Renal cortex interstitium (tissue), 11 donors: Measurements from ENCODE around the gene ICA1. TPM values are rescaled to one million over a fixed set of nuclear protein-coding genes. Genes with fewer than 3 reads are reported as not detected.

Experiments
- DNase-seq, 11 donors: peaks; one replicate each; pipeline ENCODE4 v3.0.0-alpha.2; 2013; ENCODE audit warnings: low read depth in 9 of 11, low spot score in 4 of 11; ENCODE audit errors: extremely low read depth in 1 of 11
- polyA plus RNA-seq, 3 donors: library from polyadenylated mRNA; unstranded; fragments of 120-200 nt; gene quantifications; one replicate each; pipeline ENCODE4 v1.2.1, GENCODE V29; 2013; ENCODE audit not compliant: insufficient read length in 3 of 3

The ICA1 gene
- polyA plus RNA-seq, 3 donors = 15.3 to 50.7 (median 25.8) TPM

DNA sequence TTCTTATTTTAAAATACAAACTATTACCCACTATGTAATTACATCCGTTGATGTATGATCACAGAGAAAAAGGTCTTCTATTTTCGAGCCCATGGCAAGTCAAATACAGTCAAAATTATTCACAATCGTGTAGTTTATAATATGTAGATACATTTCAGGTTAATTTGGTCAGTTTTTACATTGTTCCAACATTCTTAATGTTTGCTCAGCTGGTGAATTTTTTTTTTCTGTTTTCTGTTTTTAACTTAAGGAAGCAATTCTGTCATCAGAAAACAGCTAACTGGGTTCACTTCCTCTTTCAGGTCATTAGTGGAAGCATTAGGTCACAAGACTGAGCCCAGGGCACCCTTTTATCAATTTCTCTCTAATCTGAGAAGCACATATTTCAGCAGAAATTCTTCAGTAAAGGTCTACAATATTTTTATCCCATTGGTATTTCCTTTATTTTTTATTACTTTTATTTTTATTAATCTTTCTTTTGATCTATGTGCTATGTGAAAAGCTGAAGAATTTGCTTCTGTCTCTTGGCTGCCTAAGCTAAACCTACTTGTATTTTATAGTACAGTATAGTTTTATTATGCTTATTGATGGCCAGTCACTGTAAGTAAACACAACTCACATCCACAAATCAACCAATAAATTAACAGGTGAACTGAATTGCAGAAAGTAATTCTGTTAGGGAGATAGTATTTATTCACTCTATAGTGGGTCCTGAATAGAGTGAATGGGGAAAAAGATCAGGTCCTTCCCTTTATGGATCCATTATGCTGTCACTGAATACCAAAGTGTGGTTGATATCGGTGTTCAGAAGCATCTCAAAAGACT is 84.6 kb downstream of the ICA1 start:
- no peak for DNase-seq

DNA sequence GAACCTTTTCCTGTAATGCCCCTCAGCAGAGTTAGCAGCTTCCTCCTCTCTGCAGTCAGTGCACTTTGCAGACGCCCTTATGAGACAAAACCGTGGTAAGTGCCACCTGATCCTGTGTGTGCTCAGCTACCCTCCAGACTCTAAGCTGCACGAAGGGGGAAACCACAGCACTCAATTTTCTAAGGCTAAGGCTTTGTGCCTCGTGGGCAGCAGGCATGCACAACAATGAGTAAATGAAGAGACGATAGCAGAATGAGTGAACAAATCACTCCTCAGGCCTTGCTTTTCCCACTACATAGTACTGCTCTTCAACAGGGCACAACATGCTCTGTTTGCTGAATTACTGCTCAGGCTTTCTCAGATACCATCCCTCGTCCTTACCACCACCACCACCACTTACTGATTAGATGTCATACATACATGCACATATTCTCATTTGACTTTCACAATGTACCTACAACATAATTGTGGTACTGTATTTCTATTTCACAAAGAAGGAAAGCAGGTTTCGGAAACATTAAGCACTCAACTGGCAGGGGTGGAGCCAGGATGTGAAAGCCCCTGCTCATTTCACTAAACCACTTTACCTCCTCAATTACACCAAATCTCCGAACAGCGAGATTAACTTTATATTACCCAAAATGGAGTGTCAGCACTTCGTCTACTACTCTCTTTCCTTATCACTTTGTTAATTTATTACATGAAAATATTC is 85.4 kb downstream of the ICA1 start:
- no peak for DNase-seq

DNA sequence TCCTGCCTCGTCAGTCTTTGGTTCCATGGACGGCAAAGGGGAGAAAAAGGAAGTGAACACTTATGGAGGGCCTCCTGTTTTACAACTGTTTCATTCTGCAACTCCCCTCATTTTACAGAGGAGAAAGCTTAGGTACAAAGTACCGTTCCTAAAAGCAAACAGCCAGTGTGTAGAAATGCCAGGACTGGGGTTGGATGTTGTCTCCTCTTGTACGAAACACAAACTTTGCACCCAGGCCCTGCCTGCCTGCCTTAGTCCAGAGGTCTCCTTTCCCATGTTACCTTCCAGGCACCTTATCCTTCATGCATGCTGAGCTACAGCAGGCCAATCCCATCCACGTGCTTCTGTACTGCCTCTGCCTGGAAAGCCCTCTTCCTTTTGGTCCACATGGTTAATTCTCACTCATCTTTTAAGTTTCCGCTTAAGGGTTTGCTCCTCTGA is 86.0 kb downstream of the ICA1 start:
- DNase-seq = no peak

DNA sequence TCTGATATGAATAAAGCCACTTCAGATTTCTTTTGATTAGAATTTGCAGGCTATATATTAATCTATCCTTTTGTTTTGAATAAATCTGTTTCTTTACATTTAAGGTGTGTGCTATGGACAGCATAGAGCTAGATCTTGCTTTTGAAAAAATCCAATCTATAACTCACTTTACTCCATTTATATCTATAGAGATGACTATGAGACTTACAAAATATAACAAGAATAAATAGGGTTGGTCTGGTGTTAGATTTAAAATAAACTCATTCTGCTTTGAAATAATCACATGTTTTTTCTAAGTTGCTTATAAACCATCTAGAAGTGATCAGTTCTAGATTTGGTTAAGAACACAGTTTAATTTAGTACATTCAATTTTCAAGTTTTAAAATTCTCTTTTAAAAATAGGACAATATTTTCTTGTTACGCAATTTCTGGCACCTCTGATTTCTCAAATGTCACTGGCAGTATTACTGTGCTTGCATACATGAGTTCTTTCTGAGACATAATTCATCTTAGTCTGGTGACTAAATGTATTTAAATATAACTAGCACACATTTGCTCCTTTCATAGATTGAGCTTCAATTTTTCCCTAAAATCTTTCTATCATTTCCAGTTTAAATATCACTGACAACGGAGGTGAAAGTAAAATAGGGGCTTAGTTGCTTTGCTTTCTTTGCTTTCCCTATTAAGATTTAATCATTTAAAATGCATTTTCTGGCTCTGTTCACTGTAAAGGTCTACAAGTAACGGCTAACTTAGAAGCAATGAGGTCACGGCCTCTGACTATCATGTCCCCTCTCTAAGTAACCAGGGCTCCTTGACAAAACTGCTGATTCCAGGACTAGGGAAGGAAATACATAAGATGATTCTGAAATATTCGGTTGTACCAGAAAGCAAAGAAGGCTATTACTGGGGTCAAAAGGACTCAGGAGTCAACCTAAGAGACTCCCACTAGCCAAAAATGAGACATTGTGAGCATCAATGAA is 89.3 kb downstream of the ICA1 start:
- DNase-seq = no peak

DNA sequence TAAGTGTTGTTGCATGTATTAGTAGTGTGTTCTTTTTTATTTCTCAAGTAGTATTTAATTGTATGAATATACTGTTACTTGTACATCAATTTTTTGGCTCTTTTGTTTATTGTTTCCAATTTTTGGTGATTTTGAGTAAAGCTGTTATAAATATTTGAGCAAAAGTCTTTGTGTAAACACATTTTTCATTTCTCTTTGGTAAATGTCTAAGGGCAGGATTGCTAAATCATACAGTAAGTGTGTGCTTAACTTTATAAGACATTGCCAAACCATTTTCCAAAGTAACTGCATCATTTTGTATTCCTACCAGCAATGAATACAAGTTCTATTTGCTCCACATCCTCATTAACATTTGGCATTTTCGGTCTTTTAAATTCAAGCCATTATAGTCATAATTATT is 92.8 kb downstream of the ICA1 start:
- DNase-seq = no peak

DNA sequence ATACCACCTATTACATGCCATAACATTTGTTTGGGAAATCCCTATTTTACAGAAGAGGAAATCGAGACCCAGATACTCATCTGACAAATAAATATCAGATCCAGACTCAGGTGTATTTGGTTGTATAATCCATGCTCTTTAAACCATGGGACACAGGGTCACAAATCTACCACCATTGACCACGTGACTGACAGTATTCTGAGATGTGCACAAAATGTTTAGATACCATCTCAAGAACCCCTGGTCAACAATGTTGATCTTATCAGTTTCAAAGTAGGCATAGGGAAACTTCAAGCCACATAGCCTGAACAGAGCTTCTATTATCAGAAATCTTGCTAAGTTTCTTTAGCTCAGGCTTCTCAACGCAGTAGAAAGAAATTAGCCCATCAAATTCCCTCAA is 93.6 kb downstream of the ICA1 start:
- no peak for DNase-seq

DNA sequence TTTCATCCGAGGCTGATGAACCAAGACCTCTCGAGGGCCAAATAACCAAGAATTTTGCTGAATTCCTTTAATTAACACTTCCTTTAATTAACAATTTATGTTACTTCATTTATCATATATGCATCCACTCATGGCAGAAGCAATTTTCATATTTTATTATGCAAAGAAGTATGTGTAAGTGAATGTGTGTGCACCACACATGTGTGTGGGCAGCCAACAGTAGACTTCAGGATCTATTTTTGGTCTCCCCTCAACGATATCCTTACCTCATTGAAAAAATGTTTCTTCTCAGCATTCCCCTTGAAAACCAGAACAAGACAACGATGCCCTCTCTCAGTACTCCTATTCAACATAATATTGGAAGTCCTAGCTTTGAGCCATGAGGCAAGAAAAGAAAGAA is 96.8 kb downstream of the ICA1 start:
- DNase-seq = no peak

DNA sequence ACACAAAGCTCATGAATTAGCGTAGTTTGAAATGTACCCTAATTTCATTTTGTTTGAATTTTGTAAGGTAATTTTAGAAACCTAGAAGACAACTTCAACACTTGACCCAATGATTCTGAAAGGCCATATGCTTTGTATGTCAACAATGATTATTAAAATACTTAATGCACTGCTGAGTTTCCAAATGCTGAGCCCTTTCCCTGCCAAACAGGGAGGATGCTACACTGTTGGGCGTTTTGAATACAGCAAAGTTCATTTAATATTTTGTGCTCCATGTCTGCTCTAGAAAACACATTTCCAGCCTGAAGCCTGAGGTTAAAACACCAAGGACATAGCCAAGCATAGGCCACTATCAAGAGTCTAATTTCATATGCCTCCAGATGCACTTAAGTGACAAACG is 99.8 kb downstream of the ICA1 start:
- DNase-seq = no peak

DNA sequence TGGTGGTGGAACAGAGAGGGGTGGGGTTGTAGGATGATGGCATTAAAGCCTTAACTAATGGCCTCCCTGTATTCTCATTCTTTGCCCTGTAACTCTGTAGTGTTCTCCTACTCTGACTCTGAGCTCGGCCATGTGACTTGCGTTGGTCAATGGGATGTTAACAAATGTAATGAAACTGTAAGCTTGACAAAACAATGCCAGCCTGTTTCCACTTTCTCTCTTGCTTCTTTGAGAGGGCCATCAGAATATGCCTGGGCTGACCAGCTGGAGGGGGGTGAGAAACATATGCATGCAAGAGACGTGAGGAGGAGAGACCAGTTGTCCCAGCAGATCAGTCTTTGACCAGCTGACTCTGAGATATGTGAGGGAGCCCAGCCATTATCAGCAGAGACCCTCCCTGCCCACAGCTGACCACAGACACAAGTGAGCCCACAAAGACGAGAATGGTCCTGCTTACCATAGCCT is 100.6 kb downstream of the ICA1 start:
- DNase-seq = no peak

DNA sequence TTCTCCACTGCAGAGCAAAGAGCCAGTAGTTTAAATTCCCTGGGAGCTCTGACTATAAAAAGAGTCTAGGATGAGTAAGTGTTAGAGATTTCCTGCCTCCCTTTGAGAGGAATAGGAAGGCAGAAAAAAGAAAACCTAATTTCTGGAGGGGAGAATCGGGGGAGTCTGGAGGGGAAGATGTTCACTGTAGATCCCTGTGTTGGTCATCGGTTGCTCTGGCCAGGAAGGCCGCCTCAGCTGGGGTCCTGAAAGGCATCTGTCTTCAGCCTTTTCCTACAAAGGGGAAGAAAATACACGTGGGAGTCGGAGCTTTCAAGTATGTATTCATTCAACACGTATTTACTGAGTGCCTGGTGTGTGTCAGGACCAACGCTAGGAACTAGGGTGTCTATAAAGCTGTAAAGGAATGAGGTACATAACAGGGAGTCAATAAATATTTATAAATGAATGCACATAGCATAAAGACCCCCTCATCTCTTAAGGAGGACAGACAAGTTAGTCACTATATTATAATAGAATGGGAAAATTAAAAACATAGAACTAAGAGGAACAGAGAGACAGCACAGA is 101.1 kb downstream of the ICA1 start:
- no peak for DNase-seq

DNA sequence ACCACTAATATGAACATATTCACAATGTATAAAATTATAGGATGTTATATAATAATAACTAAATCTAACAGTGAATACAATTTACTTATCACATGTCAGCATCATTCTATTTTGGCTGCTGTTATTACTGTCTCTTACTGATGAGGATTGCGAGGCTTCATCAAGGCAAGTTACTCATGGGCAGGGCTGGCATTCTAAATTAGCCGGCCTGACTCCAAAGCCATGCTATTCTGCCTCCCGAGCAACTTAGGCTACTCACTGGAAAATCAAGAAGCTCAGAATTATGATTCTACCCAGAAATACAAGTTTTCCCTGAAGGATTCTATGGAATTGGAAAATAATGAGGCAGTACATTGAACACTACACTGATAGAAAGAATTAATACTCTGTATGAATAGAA is 101.7 kb downstream of the ICA1 start:
- no peak for DNase-seq

DNA sequence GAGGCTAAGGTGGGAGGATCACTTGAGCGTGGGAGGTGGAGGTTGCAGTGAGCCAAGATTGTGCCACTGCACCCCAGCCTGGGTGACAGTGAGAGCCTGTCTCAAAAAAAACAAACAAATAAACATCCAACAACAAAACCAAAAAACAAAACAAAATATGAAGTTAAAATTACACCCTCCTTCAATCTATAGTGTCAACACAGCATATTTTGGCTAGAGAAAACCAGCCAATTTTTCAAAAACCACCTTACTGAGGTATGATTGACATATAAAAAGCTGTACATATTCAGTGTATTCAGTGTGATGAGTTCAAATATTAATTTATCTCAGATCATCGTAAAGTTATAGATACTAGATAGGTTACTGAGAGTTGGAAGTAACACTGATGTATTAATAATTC is 102.4 kb downstream of the ICA1 start:
- DNase-seq = no peak

DNA sequence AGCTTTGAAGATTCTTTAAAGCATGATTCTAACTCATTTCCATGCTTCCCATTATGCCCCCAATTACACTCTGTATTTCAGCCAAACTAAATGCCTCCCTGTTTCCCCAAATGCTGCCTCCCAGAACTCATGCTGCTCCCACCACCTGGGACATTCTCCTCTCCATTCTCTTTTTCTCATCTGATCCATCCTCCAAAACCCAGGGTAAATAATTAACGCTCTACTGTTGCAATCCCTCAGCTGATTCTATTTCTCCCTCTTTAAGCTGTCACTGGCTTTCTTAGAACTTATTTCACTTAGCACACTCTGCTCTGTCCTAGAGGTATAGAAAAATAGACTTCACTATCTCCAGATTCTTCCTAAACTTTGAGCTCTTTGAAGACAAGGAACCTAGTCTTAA is 104.7 kb downstream of the ICA1 start:
- no peak for DNase-seq

DNA sequence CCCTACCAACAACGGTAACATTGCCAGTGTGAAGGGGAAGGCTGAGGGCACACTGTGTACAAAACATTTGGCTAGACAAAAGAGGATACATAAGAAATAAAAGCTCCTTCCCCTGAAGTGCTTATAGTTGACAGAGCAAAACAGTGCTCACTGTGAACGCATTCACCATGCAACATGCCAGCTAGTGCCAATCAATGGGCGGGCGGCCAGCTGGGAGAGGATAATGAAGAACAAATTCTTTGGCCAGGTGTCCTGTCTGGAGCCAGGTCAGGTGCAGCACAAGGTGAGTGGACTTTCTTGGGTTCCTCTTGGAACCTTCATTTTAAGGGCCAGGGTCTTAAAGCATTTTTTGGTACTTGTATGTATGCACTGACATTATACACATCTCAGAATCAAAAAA is 106.1 kb downstream of the ICA1 start:
- no peak for DNase-seq

DNA sequence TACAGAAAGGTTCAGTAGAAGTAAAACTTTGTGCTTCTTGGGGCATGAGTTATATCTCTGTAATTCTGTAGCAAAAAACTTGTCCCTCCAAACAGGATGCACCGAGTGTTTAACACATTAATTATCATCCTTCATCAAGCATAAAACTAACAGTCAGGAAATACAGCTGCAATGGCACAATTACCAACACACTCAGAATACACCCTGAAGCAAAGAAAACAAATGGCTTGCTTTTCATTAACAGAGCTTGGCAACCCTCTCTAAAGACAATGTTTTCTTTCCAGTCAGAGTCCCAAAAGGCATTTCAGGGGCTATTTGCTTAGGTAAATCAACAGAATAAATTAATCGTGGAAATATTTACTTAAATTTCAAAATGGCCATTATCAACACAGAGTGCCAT is 107.7 kb downstream of the ICA1 start:
- DNase-seq = peak in 3 of 11 donors; percentile 30 to 63 (median 49)

DNA sequence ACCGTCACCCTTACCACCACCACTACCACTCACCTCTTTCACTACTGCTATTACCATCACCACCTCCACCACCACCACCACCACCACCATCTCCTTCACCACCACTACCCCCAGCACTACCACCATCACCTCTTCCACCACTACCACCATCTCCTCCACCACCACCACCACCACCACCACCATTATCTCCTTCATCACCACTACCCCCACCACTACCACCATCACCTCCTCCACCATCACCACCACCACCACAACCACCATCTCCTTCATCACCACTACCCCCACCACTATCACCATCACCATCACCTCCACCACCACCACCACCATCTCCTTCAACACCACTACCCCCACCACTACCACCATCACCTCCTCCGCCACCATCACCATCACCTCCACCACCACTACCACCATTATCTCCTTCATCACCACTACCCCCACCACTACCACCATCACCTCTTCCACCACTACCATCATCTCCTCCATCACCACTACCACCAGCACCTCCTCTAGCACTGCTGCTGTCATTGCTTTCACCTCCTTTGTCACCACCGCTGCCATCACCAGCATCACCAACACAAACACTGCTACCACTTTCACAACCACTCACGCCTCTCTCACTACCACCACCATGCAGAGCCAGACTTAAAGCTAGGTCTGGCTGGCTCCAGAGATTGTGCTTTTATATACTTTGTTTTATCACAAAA is 109.3 kb downstream of the ICA1 start:
- no peak for DNase-seq

DNA sequence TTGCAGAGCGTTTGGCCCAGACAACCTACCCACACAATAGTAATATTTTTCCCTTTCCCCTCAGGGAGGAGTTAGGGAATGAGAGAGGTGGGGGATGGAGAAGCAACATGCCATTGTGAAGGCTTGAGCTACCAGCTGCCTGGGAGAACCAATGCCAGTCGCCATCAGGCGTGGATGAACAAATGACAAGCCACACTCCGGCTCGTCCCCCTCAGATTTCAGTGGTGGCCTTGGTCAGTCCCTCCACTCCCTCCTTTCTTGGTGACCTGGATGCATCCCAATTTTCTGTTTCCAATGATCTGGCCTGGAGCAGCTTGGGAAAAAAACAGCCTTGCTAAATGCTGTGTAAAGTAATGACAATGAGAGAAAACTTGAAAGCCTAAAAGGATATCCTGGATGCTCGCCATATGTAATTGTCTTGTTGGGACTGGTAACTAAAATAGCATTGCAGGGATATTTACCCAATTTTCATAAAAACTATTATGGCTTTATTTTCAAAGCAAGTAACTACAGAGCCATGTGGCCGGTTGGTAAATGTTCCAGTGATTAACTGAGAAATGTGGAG is 110.7 kb downstream of the ICA1 start:
- no peak for DNase-seq

DNA sequence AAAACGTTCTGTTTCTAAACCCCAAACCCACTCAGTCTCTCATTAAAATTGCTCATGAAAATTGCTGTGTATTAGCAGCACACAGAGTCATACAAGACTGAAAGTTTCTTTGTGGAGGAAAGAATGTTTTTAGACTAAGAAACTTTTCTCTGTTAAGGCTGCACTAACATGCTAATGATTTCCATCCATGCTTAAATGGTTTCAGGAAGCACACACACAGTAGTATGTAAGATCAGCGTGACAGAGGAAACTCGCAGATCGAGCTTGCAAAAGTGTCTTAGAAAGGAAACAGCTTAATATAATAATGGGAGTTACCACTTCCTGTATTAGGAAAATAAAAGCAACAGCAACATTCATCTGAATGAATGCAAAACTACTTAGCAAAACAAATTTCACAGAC is 112.7 kb downstream of the ICA1 start:
- peak in 1 of 11 donors; percentile 41 for DNase-seq
